GM18502 (cell line): ENCODE measurements around the gene CCL17.
A peak's percentile ranks its signal among the peaks of the same experiment; 100 is the strongest.
"Not testable (repeated sequence)": the region's sequence is repeated elsewhere in the genome, so short reads cannot be mapped to it uniquely, and the experiment has no call there.

ENCODE experiments used
- ATAC-seq: cut with Tn5 transposase; IDR thresholded peaks from one replicate; pipeline ENCODE4 v1.9.1; 2021; ENCODE audit warnings: mild to moderate bottlenecking; ENCODE audit not compliant: unreplicated experiment, poor library complexity

CCL17 gene

GRCh38 chr16:57403965-57404817 is at the start of gene CCL17:
CCL17 (plus strand) TSS chr16:57404767; CDS start chr16:57413933, 9,166 bp downstream.
- ATAC-seq = no peak

DNA sequence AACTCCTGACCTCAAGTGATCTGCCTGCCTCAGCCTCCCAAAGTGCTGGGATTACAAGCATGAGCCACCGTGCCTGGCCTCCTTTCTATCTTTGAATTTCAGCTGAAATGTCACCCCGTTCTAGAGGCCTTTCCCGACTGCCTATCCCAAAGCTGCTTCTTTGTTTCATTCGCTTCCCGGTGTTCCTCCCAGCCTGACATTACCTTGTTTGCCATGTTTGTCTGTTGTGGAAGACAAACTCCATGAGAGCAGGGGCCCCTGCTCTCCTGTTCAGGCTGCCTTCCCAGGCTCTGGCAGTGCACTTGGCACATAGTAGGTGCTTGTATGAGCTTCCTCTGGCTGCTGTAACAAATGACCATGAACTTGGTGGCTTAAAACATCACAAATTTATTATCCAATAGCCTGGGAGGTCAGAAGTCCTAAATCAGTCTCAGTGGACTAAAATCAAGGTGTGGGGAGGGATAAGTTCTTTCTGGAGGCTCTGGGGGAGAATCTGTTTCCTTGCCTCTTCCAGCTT is 48.6 kb upstream of the CCL17 start:
- no peak for ATAC-seq

DNA sequence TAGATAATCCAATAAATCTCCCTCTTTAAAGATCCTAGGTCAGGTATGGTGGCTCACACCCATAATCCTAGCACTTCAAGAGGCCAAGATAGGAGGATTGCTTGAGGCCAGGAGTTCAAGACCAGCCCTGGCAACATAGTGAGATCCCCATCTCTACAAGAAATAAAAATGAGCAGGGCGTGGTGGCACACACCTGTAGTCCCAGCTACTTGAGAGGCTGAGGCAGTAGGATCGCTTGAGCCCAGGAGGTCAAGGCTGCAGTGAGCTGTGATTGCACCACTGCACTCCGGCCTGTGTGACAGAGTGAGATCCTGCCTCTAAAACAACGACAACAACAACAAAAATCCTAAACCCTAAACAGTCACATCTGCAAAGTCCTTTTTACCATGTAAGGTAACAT is 48.0 kb upstream of the CCL17 start:
- no peak for ATAC-seq

DNA sequence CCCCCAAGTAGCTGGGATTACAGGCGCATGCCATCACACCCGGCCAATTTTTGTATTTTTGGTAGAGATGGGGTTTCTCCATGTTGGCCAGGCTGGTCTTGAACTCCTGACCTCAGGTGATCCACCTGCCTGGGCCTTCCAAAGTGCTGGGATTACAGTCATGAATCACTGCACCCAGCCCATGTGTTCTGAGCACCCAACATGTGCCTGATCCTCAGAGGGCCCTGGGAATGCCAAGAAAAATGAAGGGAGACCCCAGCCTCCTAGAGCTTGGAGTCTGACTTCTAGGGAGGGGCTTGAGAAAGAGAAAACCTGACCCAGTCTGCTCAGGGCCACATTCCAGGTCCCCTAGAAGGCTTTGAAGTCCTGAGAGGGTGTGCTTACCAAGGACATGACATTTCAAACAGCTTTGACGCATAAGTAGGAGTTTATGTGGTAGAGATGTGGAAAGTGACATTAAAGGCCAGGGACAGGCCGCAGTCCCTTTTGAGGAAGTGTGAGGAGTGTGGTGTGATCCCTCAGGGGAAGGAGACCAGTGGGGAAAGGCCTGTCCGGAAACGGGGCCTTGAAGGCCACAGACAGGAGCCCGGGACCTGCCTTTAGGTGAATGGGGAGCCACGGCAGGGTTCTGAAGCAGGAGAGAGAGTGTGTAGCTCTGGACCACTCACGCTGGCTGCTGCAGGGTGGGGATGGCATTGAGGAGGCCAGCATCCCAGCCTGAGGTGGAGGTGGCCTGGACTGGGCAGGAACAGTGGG is 47.1 kb upstream of the CCL17 start:
- no peak for ATAC-seq

DNA sequence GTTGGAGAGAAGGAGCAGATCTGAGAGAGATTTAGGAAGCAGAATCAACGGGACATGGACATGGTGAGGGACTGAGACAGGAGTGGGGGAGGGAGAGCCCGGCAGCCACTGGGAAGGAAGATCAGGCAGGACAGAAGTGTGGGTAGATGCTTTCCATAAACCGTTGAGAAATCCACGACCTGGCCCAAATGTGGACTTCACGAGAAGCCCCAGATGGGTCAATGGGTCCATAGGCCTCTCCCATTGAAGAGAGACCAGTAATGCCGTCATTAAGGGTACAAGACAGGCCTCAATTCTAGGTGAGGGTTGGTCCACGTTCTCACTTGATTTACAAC is 46.5 kb upstream of the CCL17 start:
- ATAC-seq = no peak

GRCh38 chr16:57358527-57359095 is 46.0 kb upstream of the CCL17 start, which contains the start of gene CCL22:
CCL22 (plus strand) TSS chr16:57358783; CDS start chr16:57358817, 34 bp downstream.
- peak; percentile 40 for ATAC-seq

DNA sequence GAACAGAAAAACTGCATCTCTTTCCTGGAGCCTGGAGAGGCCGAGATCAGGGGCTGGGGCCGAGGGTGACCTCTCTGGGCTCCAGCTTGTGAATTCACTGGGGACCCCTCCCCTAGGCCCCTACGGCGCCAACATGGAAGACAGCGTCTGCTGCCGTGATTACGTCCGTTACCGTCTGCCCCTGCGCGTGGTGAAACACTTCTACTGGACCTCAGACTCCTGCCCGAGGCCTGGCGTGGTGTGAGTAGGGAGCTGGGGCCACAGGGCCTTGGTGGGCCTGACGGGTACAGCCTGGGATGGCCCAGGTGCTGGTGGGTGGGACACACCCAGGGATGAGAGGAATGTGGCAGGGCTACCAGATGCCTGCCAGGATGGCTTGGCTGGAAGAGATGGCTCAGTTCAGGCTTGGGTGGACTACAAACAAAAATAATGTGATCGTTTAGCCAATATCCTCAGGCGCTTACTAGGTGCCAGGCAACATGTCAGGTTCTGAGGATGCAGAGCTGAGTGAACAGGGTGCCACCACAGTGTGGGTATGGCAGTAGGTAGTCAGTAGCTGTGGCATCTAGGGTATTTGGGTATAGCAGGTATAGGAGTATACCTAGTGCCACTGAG is 44.1 kb upstream of the CCL17 start:
- ATAC-seq = no peak

- ATAC-seq = no peak
Measured at GRCh38 chr16:57361404-57361803, 43.2 kb upstream of the CCL17 start.

- no peak for ATAC-seq
Measured at GRCh38 chr16:57364143-57364542, 40.4 kb upstream of the CCL17 start.

DNA sequence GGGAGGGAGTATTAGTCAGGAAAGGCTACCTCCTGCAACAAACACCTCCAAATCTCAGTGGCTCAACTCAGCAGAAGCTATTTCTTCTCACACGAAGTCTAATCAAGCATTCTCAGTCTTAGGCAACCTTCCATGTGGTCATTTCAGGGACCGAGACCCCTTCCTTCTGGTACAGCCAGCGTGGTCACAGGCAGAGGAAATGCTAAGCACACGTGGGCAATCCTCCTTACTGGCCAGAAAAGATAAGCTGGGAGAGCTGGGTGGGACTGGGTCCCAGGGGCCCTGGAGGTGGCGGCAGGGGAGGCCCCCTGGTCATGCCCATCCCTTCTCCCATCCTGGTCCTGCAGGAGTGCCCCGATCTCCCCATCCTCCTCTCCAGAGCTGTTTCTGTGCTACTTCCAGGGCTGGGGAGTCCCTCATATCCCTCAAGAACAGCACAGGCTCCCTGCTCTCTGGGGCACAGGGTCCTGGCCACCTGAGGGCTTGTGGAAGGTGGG is 38.0 kb upstream of the CCL17 start:
- ATAC-seq = no peak

DNA sequence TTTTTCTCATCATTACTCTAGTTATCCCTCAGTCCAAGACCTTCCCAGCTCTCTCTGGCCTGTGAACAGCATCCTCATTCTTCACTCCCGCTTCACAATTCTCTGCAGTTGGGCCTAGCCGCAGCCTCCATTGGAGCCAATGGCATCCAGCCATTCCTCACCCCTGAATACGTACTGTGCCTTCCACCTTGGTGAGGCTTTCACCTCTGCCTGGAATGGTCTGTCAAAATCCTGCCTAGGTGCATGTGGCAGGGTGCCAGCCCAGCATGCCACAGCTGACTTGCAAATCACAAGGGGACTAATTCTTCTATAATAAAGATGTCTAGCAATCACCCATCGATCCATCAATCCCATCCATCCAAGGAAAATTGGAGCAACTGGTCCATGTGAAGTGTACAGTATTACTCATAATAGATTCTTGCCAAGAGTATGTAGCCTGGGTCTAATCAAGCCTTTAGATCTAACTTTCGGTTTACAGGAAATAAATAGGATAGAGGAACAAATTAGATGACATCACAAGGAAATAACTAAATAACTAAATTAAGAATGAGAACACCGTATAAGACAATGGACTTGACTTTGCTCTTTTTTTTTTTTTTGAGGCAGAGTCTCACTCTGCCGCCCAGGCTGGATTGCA is 37.3 kb upstream of the CCL17 start:
- no peak for ATAC-seq

DNA sequence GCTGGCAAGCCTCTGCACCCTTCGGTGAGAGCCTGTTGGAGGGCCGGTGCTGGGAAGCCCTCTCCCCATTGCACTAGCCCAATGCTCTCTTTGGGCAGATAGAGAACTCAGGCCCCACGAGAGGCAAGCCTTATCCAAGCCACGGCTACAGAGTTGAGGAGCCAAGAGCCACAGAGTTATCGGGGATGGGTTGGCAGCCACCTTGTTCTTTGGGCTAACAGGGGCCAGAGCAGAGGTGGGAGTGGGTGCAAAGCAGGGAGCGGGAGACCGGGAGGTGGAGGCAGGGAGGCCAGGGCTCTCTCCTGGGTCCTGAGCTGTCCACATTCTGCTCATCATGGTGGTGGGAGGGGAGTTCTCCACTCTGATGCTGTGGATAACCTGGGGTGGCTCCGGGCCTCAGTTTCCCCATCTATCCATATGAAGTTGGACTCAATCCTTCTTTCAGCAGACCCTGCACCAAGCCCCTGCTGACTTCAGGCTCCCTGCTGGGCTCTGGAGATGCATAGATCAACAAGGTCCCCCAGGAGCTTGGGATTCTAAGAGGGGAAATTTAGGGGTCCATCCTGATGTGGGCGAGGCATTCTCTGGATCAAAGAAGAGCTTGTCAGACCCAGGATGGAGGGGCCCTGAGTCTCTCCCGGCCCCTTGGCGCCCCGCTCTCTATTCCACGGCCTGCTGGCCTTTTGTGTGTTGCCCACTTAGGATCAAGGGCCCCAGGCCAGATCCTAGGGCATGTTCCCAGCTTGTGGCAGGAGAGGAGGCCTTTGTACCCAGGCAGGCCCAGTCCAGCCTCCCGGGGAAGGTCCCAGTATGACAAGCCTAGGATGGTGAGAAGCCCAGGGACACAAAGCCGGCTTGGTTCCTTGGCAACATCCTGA is 32.8 kb upstream of the CCL17 start:
- no peak for ATAC-seq

DNA sequence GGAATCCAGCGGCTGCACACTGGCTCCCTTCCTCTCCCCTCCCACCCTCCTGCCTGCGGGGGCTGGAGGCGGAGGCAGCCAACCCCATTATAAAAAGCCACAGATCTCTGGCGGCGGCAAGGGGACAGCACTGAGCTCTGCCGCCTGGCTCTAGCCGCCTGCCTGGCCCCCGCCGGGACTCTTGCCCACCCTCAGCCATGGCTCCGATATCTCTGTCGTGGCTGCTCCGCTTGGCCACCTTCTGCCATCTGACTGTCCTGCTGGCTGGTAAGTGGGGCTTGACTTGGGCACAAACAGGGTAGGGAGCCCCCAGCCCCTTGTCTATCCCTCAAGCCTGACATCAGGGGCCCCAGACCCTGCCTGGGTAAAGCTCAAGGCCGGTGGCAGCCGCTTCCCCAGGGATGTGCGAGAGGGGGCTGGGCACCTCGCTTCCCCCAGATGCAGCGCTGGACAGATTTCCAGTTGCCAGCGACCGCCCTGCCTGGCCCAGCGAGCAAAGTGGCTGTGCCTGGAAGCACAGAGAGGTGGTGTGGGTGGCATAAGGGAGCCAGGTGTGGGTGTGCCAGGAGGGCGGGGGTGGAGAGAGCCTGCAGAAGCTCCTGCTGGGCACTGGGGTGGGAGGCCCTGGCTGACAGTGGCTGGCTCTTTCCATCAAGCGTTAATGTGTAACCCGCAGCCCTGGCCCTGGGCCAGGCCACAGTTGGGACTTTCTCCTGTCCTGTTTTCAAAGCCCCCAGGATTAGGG is 32.0 kb upstream of the CCL17 start, which contains the start of gene CX3CL1:
Gene CX3CL1 (plus strand): TSS at position 119 of the 745 bp plus-strand sequence. CDS start 79 bp downstream, at position 198.
- no peak for ATAC-seq

GRCh38 chr16:57373117-57373947 is 31.2 kb upstream of the CCL17 start:
- no peak for ATAC-seq

- no peak for ATAC-seq
Measured at GRCh38 chr16:57374067-57374534, 30.5 kb upstream of the CCL17 start.

DNA sequence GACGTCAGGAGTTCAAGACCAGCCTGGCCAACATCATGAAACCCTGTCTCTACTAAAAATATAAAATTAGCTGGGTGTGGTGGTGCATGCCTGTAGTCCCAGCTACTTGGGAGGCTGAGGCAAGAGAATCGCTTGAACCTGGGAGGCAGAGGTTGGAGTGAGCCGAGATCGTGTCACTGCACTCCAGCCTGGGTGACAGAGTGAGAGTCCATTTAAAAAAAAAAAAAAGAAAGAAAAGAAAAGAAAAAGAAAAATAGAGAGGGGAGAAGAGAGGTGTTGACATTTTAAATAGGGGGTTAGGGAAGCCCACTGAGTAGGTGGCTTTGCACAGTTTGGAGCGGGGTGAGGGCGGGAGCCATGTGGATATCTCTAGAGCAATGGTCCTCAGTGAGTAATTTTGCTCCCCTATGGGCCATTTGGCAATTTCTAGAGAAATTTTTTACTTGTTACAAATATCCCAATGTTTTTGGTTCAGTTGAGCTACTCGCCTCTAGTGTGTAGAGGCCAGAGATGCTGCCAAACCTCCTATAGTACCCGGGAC is 29.6 kb upstream of the CCL17 start:
- not testable (repeated sequence) for ATAC-seq

DNA sequence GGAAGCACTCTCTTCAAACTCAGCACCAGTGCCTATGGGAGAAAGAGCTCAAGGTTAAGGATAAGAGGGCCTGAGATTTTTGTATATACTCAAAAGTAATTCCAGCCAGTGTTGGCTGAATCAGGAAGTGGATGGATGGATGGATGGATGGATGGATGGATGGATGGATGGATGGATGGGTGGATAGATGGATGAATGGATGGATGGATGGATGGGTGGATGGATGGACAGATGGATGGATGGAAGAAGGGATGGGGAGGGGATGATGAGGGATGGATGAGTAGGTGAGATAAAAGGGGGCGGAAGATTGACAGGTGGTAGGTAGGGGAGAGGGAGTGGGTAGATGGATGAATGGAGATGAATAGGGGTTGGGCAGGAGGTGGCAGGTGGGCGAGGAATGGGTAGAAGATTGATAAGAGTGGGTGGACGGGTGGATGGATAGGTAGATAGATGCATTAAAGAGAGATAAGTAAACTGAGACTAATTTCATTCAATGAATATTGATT is 28.2 kb upstream of the CCL17 start:
- ATAC-seq = no peak
